ENCODE measurements around the gene LAMA2. TPM values are rescaled to one million over a fixed set of nuclear protein-coding genes. Genes with fewer than 3 reads are reported as not detected.

The LAMA2 gene
- total RNA-seq, 2 experiments from 2014 or later, result 0.69 to 1.5 TPM

GRCh38 chr6:128954308-128955043 lies 71.5 kb downstream of the LAMA2 start:
- no peaks in the 10 kb centered on the region for H3K9me3 Mint-ChIP-seq
- intact Hi-C loops (cut with micrococcal nuclease), result no loop called here

GRCh38 chr6:128963561-128963960 lies 80.6 kb downstream of the LAMA2 start:
- Mint-ChIP-seq H3K4me1 (ENCODE audit: low read depth) (no peaks in the 10 kb centered on the region), H3K9me3 (no peaks in the 10 kb centered on the region), H3K27me3 (peaks cover 6% of the 10 kb centered on the region), H3K4me3 (no peak overlapping the region), H3K36me3 (ENCODE audit: low read depth) (no peaks in the 10 kb centered on the region), H3K27ac (no peak overlapping the region)
- ChIA-PET POLR2A (interaction anchor here (0.6 kb wide), 1 partner anchor 315 kb away, joined by 3 read pairs; no protein-coding TSS in a partner anchor), CTCF (no interaction called here)
- no peak for DNase-seq
- no peak for TF ChIP-seq CTCF (IDR thresholded peaks at IDR 0.05)
- intact Hi-C loops (cut with micrococcal nuclease), result no loop called here
- ATAC-seq, result no peak

More at GRCh38 chr6:128954308-128955043, 71.5 kb downstream of the LAMA2 start:
- ChIA-PET POLR2A (no interaction called here), CTCF (no interaction called here)
- no peak for DNase-seq
- ATAC-seq, result no peak
- H3K36me3 Mint-ChIP-seq (ENCODE audit: low read depth), result no peaks in the 10 kb centered on the region
- TF ChIP-seq CTCF (IDR thresholded peaks at IDR 0.05), result no peak
- H3K27ac Mint-ChIP-seq, result no peak overlapping the region
- H3K4me3 Mint-ChIP-seq, result no peak overlapping the region
- no peaks in the 10 kb centered on the region for H3K4me1 Mint-ChIP-seq (ENCODE audit: low read depth)
- peaks cover 8% of the 10 kb centered on the region for H3K27me3 Mint-ChIP-seq

- Mint-ChIP-seq H3K27me3 (peaks cover 5% of the 10 kb centered on the region), H3K4me1 (ENCODE audit: low read depth) (no peaks in the 10 kb centered on the region), H3K9me3 (no peaks in the 10 kb centered on the region), H3K36me3 (ENCODE audit: low read depth) (no peaks in the 10 kb centered on the region), H3K27ac (no peak overlapping the region), H3K4me3 (no peak overlapping the region)
- POLR2A ChIA-PET, result interaction anchor here (0.6 kb wide), 1 partner anchor 314 kb away, joined by 3 read pairs; no protein-coding TSS in a partner anchor
- CTCF ChIA-PET, result no interaction called here
- intact Hi-C loops (cut with micrococcal nuclease), result no loop called here
- no peak for TF ChIP-seq CTCF (IDR thresholded peaks at IDR 0.05)
- ATAC-seq, result no peak
- DNase-seq, result no peak
Measured at GRCh38 chr6:128964233-128964755, 81.4 kb downstream of the LAMA2 start.

GRCh38 chr6:128964771-128965170 lies 81.8 kb downstream of the LAMA2 start:
- CTCF ChIA-PET, result no interaction called here
- Mint-ChIP-seq H3K4me3 (no peak overlapping the region), H3K27ac (no peak overlapping the region), H3K9me3 (no peaks in the 10 kb centered on the region), H3K4me1 (ENCODE audit: low read depth) (no peaks in the 10 kb centered on the region), H3K36me3 (ENCODE audit: low read depth) (no peaks in the 10 kb centered on the region), H3K27me3 (peaks cover 2% of the 10 kb centered on the region)
- ATAC-seq (no peak), DNase-seq (no peak)
- POLR2A ChIA-PET, result no interaction called here
- TF ChIP-seq CTCF (IDR thresholded peaks at IDR 0.05), result no peak
- intact Hi-C loops (cut with micrococcal nuclease), result no loop called here

GRCh38 chr6:128966934-128967333 lies 84.0 kb downstream of the LAMA2 start:
- Mint-ChIP-seq H3K27me3 (peaks cover 2% of the 10 kb centered on the region), H3K4me1 (ENCODE audit: low read depth) (no peaks in the 10 kb centered on the region), H3K4me3 (no peak overlapping the region), H3K27ac (no peak overlapping the region), H3K36me3 (ENCODE audit: low read depth) (no peaks in the 10 kb centered on the region), H3K9me3 (no peaks in the 10 kb centered on the region)
- no peak for DNase-seq
- CTCF ChIA-PET, result no interaction called here
- no peak for TF ChIP-seq CTCF (IDR thresholded peaks at IDR 0.05)
- intact Hi-C loops (cut with micrococcal nuclease), result no loop called here
- POLR2A ChIA-PET, result no interaction called here
- no peak for ATAC-seq

All from activated CD8-positive, alpha-beta T cell treated with anti-CD3 and anti-CD28 coated beads for 36 hours (primary cell).